HepG2 (cell line): Measurements from ENCODE around the gene CLDN15. TPM values are rescaled to one million over a fixed set of nuclear protein-coding genes. Genes with fewer than 3 reads are reported as not detected.

ENCODE experiments used
- ATAC-seq: fragments of 200-7000 bp; cut with Tn5 transposase; 3 replicates; pipeline ENCODE4 v1.9.1; 2020; ENCODE audit warnings: mild to moderate bottlenecking, moderate library complexity
- BruUV-seq: library from RNA; stranded (reverse); fragments of 400-500 nt; replicated peaks from 2 replicates; lab custom pipeline; 2021; lab: Mats Ljungman, UMichigan
- CTCF ChIA-PET: fragments of 300-600 bp; formaldehyde crosslinking; extraction: SDS; loops from one replicate; lab custom pipeline; 2021; ENCODE audit warnings: low total read pairs, inconsistent platforms, low intra/inter-chr PET ratio; lab: Yijun Ruan, JAX
- POLR2A ChIA-PET: fragments of 350-600 bp; sonication (Branson Sonifier 250); formaldehyde crosslinking; loops from one replicate; lab custom pipeline; 2020; ENCODE audit warnings: antibody characterized with exemption, inconsistent platforms; lab: Yijun Ruan, JAX
- DNase-seq: peaks from one replicate; pipeline ENCODE4 v3.0.0-alpha.2; 2015; ENCODE audit warnings: low spot score
- FAIRE-seq: peaks from 3 replicates; lab custom pipeline; 2011; peaks lifted over from hg19 to GRCh38; lab: Jason Lieb, UNC
- H2AFZ ChIP-seq: one replicate; pipeline ENCODE4 v1.6.1; 2011; ENCODE audit warnings: low read length, inconsistent platforms
- H3K27ac ChIP-seq: fragments of 300-600 bp; 3 replicates; pipeline ENCODE4 v1.8.0; 2011; ENCODE audit warnings: mixed run types, mild to moderate bottlenecking, mixed read lengths, low read length, inconsistent platforms; ENCODE audit not compliant: insufficient read depth; ENCODE audit errors: extremely low read length
- H3K27me3 ChIP-seq, 2 experiments: fragments of 200-600 bp in 1 of 2; 2 replicates in 1 of 2; 3 replicates in 1 of 2; pipeline versions ENCODE4 v1.6.0 to v1.8.0; 2011; ENCODE audit warnings: low read length in 2 of 2, mild to moderate bottlenecking in 2 of 2, moderate library complexity in 2 of 2, inconsistent platforms in 1 of 2; ENCODE audit not compliant: insufficient read depth in 2 of 2, control insufficient read depth in 1 of 2
- H3K36me3 ChIP-seq, 2 experiments: fragments of 200-600 bp in 1 of 2; replicated peaks in 1 of 2; 2 replicates in 1 of 2; 3 replicates in 1 of 2; pipeline versions ENCODE4 v1.5.1 to v1.8.0; 2011; ENCODE audit warnings: low read length in 2 of 2, inconsistent platforms in 1 of 2; ENCODE audit not compliant: insufficient read depth in 2 of 2, control insufficient read depth in 1 of 2
- H3K4me1 ChIP-seq: 2 replicates; pipeline ENCODE4 v1.5.1; 2012; ENCODE audit warnings: low read length, inconsistent platforms; ENCODE audit not compliant: insufficient read depth
- H3K4me2 ChIP-seq: 2 replicates; pipeline ENCODE4 v1.6.0; 2011; ENCODE audit warnings: low read depth, low read length, inconsistent platforms
- H3K4me3 ChIP-seq, 3 experiments: fragments of 200-600 bp in 1 of 3; sonication (generic), shearing (Covaris generic) in 1 of 3; replicated peaks in 1 of 3; 2 replicates each; pipeline ENCODE4 v1.5.1; 2011 to 2016; ENCODE audit warnings: low read length in 3 of 3, inconsistent platforms in 2 of 3, low read depth in 2 of 3, mild to moderate bottlenecking in 2 of 3, control low read depth in 1 of 3, mixed read lengths in 1 of 3; ENCODE audit not compliant: insufficient read depth in 1 of 3
- H3K79me2 ChIP-seq: one replicate; pipeline ENCODE4 v1.6.1; 2011; ENCODE audit warnings: low read length, inconsistent platforms; ENCODE audit not compliant: insufficient read depth
- H3K9ac ChIP-seq: 2 replicates; pipeline ENCODE4 v1.6.0; 2011; ENCODE audit warnings: mild to moderate bottlenecking, low read depth, low read length, inconsistent platforms; ENCODE audit not compliant: insufficient read depth
- H3K9me3 ChIP-seq: 2 replicates; pipeline ENCODE4 v1.5.1; 2012; ENCODE audit warnings: mild to moderate bottlenecking, low read length
- H4K20me1 ChIP-seq: 2 replicates; pipeline ENCODE4 v1.6.0; 2011; ENCODE audit warnings: inconsistent platforms, mild to moderate bottlenecking, low read length, moderate library complexity; ENCODE audit not compliant: insufficient read depth
- AGO1 ChIP-seq: fragments of 200-400 bp; formaldehyde crosslinking; IDR thresholded peaks from 2 replicates; pipeline ENCODE4 v1.6.1; 2017; ENCODE audit warnings: mild to moderate bottlenecking, low read depth, low read length, moderate library complexity; ENCODE audit not compliant: poor library complexity, severe bottlenecking
- BRF2 ChIP-seq: sonication (generic); formaldehyde crosslinking; IDR thresholded peaks from 2 replicates; pipeline ENCODE4 v1.8.1; 2022; ENCODE audit warnings: mild to moderate bottlenecking, missing genetic modification reagents
- ELK4 ChIP-seq: sonication (generic); formaldehyde crosslinking; IDR thresholded peaks from 2 replicates; pipeline ENCODE4 v1.9.0; 2021; ENCODE audit warnings: missing genetic modification reagents, borderline replicate concordance
- HNRNPL ChIP-seq: fragments of 200-400 bp; formaldehyde crosslinking; IDR thresholded peaks from 2 replicates; pipeline ENCODE4 v1.6.1; 2017; ENCODE audit warnings: mild to moderate bottlenecking, low read depth, low read length
- IRX3 ChIP-seq: sonication (generic); formaldehyde crosslinking; IDR thresholded peaks from 2 replicates; pipeline ENCODE4 v1.8.1; 2023; ENCODE audit warnings: mild to moderate bottlenecking, low read depth, missing genetic modification reagents, borderline replicate concordance
- JUND ChIP-seq: sonication (generic); formaldehyde crosslinking; IDR thresholded peaks from 2 replicates; pipeline ENCODE4 v1.8.0; 2022; ENCODE audit warnings: mild to moderate bottlenecking, missing genetic modification reagents
- KMT2B ChIP-seq: IDR thresholded peaks from 2 replicates; pipeline ENCODE4 v1.6.1; 2016; ENCODE audit warnings: missing genetic modification reagents, missing compliant biosample characterization
- LCORL ChIP-seq, 2 experiments: fragments of 450-650 bp in 1 of 2; sonication (generic) in 1 of 2; formaldehyde crosslinking in 1 of 2; IDR thresholded peaks; 2 replicates each; pipeline versions ENCODE4 v1.5.0 to v1.6.1; 2017 to 2020; ENCODE audit warnings: antibody characterized with exemption in 1 of 2, missing genetic modification reagents in 1 of 2
- NR2C2 ChIP-seq: sonication (generic); formaldehyde crosslinking; IDR thresholded peaks from 2 replicates; pipeline ENCODE4 v1.4.0; 2020; ENCODE audit warnings: missing genetic modification reagents, mild to moderate bottlenecking, moderate library complexity, borderline replicate concordance
- POLR2G ChIP-seq: fragments of 200-400 bp; formaldehyde crosslinking; IDR thresholded peaks from 2 replicates; pipeline ENCODE4 v1.6.1; 2018; ENCODE audit warnings: mild to moderate bottlenecking, low read depth, low read length, moderate library complexity
- RBFOX2 ChIP-seq: fragments of 200-400 bp; formaldehyde crosslinking; IDR thresholded peaks from 2 replicates; pipeline ENCODE4 v1.6.1; 2017; ENCODE audit warnings: low read depth, mild to moderate bottlenecking, low read length
- SSRP1 ChIP-seq: IDR thresholded peaks from 2 replicates; pipeline ENCODE4 v1.6.1; 2016; ENCODE audit warnings: control low read depth
- ZBTB37 ChIP-seq: sonication (generic); formaldehyde crosslinking; IDR thresholded peaks from 2 replicates; pipeline ENCODE4 v1.4.0; 2020; ENCODE audit warnings: mild to moderate bottlenecking, missing genetic modification reagents
- ZFAT ChIP-seq: sonication (generic); formaldehyde crosslinking; conservative IDR thresholded peaks from 2 replicates; pipeline ENCODE4 v1.8.1; 2023; ENCODE audit warnings: missing genetic modification reagents, inconsistent platforms
- ZMAT5 ChIP-seq: sonication (generic); formaldehyde crosslinking; IDR thresholded peaks from 2 replicates; pipeline ENCODE4 v1.5.0; 2020; ENCODE audit warnings: mild to moderate bottlenecking, low read depth, missing genetic modification reagents, borderline replicate concordance
- ZMYM2 ChIP-seq: sonication (generic); formaldehyde crosslinking; IDR thresholded peaks from 2 replicates; pipeline ENCODE4 v1.8.0; 2022; ENCODE audit warnings: mild to moderate bottlenecking, missing genetic modification reagents
- ZNF230 ChIP-seq: sonication (generic); formaldehyde crosslinking; IDR thresholded peaks from 2 replicates; pipeline ENCODE4 v1.4.0; 2020; ENCODE audit warnings: mild to moderate bottlenecking, missing genetic modification reagents
- ZNF264 ChIP-seq: sonication (generic); formaldehyde crosslinking; IDR thresholded peaks from 2 replicates; pipeline ENCODE4 v1.4.0; 2020; ENCODE audit warnings: missing genetic modification reagents
- ZNF792 ChIP-seq: IDR thresholded peaks from 2 replicates; pipeline ENCODE4 v1.6.1; 2016
- ZSCAN29 ChIP-seq: sonication (generic); formaldehyde crosslinking; conservative IDR thresholded peaks from 2 replicates; pipeline ENCODE4 v1.4.0; 2020; ENCODE audit warnings: mild to moderate bottlenecking, missing genetic modification reagents
- WGBS: methylation state at CpG from one replicate; pipeline ENCODE4 v1.1.6; 2017; ENCODE audit warnings: low lambda C conversion rate; 5-methylcytosine and 5-hydroxymethylcytosine counted together
- in situ Hi-C: cut with HindIII; loops from 2 replicates; pipeline ENCODE4 v1.10.0; 2017; ENCODE audit warnings: low pct_unique_long_range_greater_than_20kb; ENCODE audit not compliant: extremely low pct_ligation_motif_present
- intact Hi-C: fragments of 100-400 bp; cut with micrococcal nuclease; formaldehyde crosslinking; loops from one replicate; pipeline ENCODE4 v1.10.0; 2022; ENCODE audit not compliant: unreplicated experiment
- polyA plus RNA-seq, 8 experiments: library from polyadenylated mRNA; depleted of rRNA in 3 of 8; stranded (reverse) in 7 of 8; unstranded in 1 of 8; fragments of >200 nt; fragmentation: Illumina TruSeq in 4 of 8; extraction: Trizol in 4 of 8; gene quantifications; 2 replicates each; pipeline versions ENCODE4 v1.2.1 to v1.2.3, GENCODE V29; 2011 to 2016; ENCODE audit warnings: low read depth in 4 of 8, missing spikeins in 1 of 8, mixed read lengths in 1 of 8; ENCODE audit not compliant: insufficient read depth in 1 of 8
- total RNA-seq, 5 experiments: library from RNA; depleted of rRNA; stranded (reverse); fragments of >200 nt; fragmentation: Illumina TruSeq; extraction: Trizol; gene quantifications; 2 replicates each; pipeline ENCODE4 v1.2.3, GENCODE V29; 2016; ENCODE audit warnings: low read depth in 1 of 5

The CLDN15 gene
- total and polyA plus RNA-seq, 2 of the 13 experiments (the other 11 are each of a cell fraction or from before 2014, with no cell fraction given): 7.1 to 17.8 TPM

- TF ChIP-seq BRF2: no peak
- TF ChIP-seq ZNF264 (CRISPR knock-in tag): no peak
- peak; percentile 69 for TF ChIP-seq AGO1
- no peak for TF ChIP-seq ZMAT5
- TF ChIP-seq ZNF792: no peak
- TF ChIP-seq RBFOX2: peak; percentile 51; the same call in 1 of the 2 replicates
- TF ChIP-seq ZNF230 (CRISPR knock-in tag): no peak
- TF ChIP-seq LCORL (IDR thresholded peaks at IDR 0.05): no peak
- no peak for TF ChIP-seq LCORL (CRISPR knock-in tag; IDR thresholded peaks at IDR 0.05)
Measured at GRCh38 chr7:101232141-101232850, 5.3 kb downstream of the CLDN15 start (continued).

GRCh38 chr7:101231644-101232043, 6.0 kb downstream of the CLDN15 start:
- 15% methylated on average over 4 of the region's 7 CpGs for WGBS
- Histone ChIP-seq H3K9ac (no peak overlapping the region), H2AFZ (no peak overlapping the region), H3K4me2 (peak overlapping the region; percentile 55), H4K20me1 (no peaks in the 10 kb centered on the region), H3K27ac (peak overlapping the region; percentile 54), H3K36me3 (peaks cover 0 to 7% of the 10 kb centered on the region in 2 experiments; a peak in 2 of 5 replicates), H3K79me2 (no peaks in the 10 kb centered on the region), H3K9me3 (no peaks in the 10 kb centered on the region), H3K4me1 (peaks cover 43% of the 10 kb centered on the region), H3K4me3 (peak overlapping the region in 1 of 3 experiments; percentile 48; a peak in 2 of 6 replicates), H3K27me3 (no peaks in the 10 kb centered on the region)
- in situ Hi-C loops: no loop called here
- ATAC-seq: peak; percentile 75
- FAIRE-seq: peak; percentile 82
- no TSS peak for BruUV-seq
- intact Hi-C loops: no loop called here
- ChIA-PET CTCF (no interaction called here), POLR2A (interaction anchor here (0.9 to 1.5 kb wide), 5 partner anchors 12 to 39 kb away, joined by 3 to 8 read pairs (median 4); partner anchors contain the start of genes MOGAT3, PLOD3 and ZNHIT1)
- DNase-seq: peak; percentile 32
- TF ChIP-seq ZFAT (CRISPR knock-in tag) (no peak), ZSCAN29 (0 out of 2 replicates have a peak, but pooled peaks have one; percentile 43), JUND (CRISPR knock-in tag) (no peak), ZBTB37 (CRISPR knock-in tag) (no peak), IRX3 (CRISPR knock-in tag) (no peak), ELK4 (CRISPR knock-in tag) (no peak), SSRP1 (CRISPR knock-in tag) (no peak), KMT2B (CRISPR knock-in tag) (no peak), NR2C2 (CRISPR knock-in tag) (no peak), HNRNPL (no peak), POLR2G (0 out of 2 replicates have a peak, but pooled peaks have one; percentile 6), ZMYM2 (CRISPR knock-in tag) (no peak)
